Stomach (tissue), 9 donors: ENCODE measurements around the gene NEMP1. TPM values are rescaled to one million over a fixed set of nuclear protein-coding genes. Genes with fewer than 3 reads are reported as not detected.
A peak's percentile ranks its signal among the peaks of the same experiment; 100 is the strongest.

Experiments
- DNase-seq, 2 donors: peaks; one replicate each; pipeline versions ENCODE4 v3.0.0 to v3.0.0-alpha.2; 2013 to 2019
- H3K27ac ChIP-seq, 5 donors: fragments of 200-600 bp in 4 of 5; sonication (generic) in 4 of 5; one replicate each; pipeline ENCODE4 v1.5.1; 2013 to 2019; ENCODE audit warnings: mild to moderate bottlenecking in 1 of 5, moderate library complexity in 1 of 5
- H3K27me3 ChIP-seq, 3 donors: fragments of 200-600 bp; sonication (generic); one replicate each; pipeline ENCODE4 v1.5.1; 2017 to 2019; ENCODE audit warnings: mixed run types in 1 of 3
- H3K36me3 ChIP-seq, 4 donors: fragments of 200-600 bp; sonication (generic); 1 replicate in 3 of 4; 2 replicates in 1 of 4; pipeline ENCODE4 v1.5.1; 2016 to 2019
- H3K4me1 ChIP-seq, 4 donors: fragments of 200-600 bp; sonication (generic); one replicate each; pipeline ENCODE4 v1.5.1; 2016 to 2019
- H3K4me3 ChIP-seq, 4 donors: fragments of 200-600 bp; sonication (generic) in 3 of 4; one replicate each; pipeline ENCODE4 v1.5.1; 2016 to 2019; ENCODE audit warnings: mild to moderate bottlenecking in 1 of 4
- H3K9me3 ChIP-seq, 4 donors: fragments of 200-600 bp; sonication (generic); one replicate each; pipeline ENCODE4 v1.5.1; 2016 to 2019
- EP300 ChIP-seq: sonication (generic); formaldehyde crosslinking; IDR thresholded peaks from one replicate; pipeline ENCODE4 v1.6.1; 2017; ENCODE audit warnings: antibody characterized with exemption
- POLR2A ChIP-seq, 4 donors: fragments of 450-650 bp; IDR thresholded peaks; one replicate each; pipeline ENCODE4 v1.6.1; 2016; ENCODE audit warnings: antibody characterized with exemption in 4 of 4, control low read depth in 2 of 4, mild to moderate bottlenecking in 1 of 4, moderate library complexity in 1 of 4
- POLR2AphosphoS5 ChIP-seq, 3 donors: sonication (generic); formaldehyde crosslinking; IDR thresholded peaks; one replicate each; pipeline ENCODE4 v1.6.1; 2016; ENCODE audit warnings: antibody characterized with exemption in 3 of 3
- WGBS, 5 donors: extraction: QIAGEN DNeasy Blood & Tissue Kit in 3 of 5; methylation state at CpG; one replicate each; pipeline versions ENCODE4 v1.1.5 to v1.1.7; 2013 to 2018; 5-methylcytosine and 5-hydroxymethylcytosine counted together
- intact Hi-C: fragments of 100-400 bp; cut with DNase I; formaldehyde crosslinking; loops from one replicate; pipeline ENCODE4 v1.15.1; 2023; ENCODE audit warnings: low total_unique reads
- polyA plus RNA-seq, 3 donors: library from polyadenylated mRNA; stranded (reverse); fragments of 200-250 nt; gene quantifications; one replicate each; pipeline ENCODE4 v1.2.3, GENCODE V29; 2013
- total RNA-seq, 5 donors: library from RNA; depleted of rRNA; stranded (reverse); fragments of >200 nt; gene quantifications; one replicate each; pipeline versions ENCODE4 v1.1.0 to v1.2.3, GENCODE V29; 2014 to 2016
- TF ChIP-seq, protein P1 (sequence below), 7 experiments: fragments of 450-650 bp in 4 of 7; fragments of 200-600 bp in 3 of 7; sonication (generic) in 3 of 7; IDR thresholded peaks; one replicate each; pipeline ENCODE4 v1.5.1; 2016 to 2019; ENCODE audit warnings: antibody characterized with exemption in 7 of 7, control low read depth in 2 of 7, mild to moderate bottlenecking in 1 of 7
- donor health status: healthy with polysubstance abuse.
- donor health status: Bipolar disorder and iron deficiency.
- donor health status: healthy.

Gene NEMP1
- total and polyA plus RNA-seq, 8 donors: 1.1 to 16.7 (median 2.5) TPM

DNA sequence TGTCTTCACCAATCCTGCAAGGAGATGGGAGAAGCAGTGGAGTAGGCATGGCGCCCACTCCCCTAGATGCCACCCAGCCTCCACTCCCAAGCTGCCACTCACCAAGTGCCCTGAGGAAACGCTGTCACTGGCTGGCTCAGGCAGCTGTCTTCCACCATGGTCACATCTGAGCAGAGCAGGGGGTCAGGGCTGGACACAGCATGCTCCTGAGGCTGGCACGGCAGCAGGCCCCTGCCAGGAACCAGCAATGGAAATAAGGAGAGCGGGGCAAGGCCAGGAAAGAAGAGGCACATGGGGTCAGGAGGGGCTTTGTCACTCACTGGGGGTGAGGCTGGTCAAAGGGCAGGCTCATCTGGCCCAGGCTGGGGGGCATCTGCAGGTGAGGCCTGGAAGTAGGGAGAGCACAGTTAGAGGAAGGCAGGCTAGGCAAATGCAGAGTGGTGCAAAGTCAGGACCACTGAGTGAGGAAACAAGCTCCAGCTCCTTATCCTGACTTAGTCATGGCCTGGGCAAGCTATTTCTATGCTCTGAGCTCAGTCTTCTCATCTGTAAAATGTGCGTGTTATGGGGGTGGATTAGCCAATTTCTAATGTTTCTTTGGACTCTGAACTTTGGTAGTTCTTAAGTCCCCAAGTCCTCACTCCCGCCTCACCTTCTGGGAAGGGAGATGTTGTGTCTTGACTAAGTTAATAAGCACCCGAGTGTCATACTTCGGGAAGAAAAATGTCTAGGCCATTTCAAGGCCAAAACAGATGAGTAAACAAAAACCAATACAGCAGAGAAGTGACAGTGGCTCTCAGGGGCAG, 18.4 kb upstream of the NEMP1 start:
- WGBS, 5 donors: 74 to 83% (median 79%) methylated on average over 8 of the region's 8 CpGs
- no peak overlapping the region for H3K4me3 ChIP-seq
- TF ChIP-seq POLR2A (IDR thresholded peaks at IDR 0.05): no peak
- TF ChIP-seq, protein P1, sequence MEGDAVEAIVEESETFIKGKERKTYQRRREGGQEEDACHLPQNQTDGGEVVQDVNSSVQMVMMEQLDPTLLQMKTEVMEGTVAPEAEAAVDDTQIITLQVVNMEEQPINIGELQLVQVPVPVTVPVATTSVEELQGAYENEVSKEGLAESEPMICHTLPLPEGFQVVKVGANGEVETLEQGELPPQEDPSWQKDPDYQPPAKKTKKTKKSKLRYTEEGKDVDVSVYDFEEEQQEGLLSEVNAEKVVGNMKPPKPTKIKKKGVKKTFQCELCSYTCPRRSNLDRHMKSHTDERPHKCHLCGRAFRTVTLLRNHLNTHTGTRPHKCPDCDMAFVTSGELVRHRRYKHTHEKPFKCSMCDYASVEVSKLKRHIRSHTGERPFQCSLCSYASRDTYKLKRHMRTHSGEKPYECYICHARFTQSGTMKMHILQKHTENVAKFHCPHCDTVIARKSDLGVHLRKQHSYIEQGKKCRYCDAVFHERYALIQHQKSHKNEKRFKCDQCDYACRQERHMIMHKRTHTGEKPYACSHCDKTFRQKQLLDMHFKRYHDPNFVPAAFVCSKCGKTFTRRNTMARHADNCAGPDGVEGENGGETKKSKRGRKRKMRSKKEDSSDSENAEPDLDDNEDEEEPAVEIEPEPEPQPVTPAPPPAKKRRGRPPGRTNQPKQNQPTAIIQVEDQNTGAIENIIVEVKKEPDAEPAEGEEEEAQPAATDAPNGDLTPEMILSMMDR (IDR thresholded peaks at IDR 0.05): no peak
- no peak for TF ChIP-seq POLR2AphosphoS5 (IDR thresholded peaks at IDR 0.05)
- TF ChIP-seq EP300: no peak
- DNase-seq: no peak
- H3K27me3 ChIP-seq: no peaks in the 10 kb centered on the region
- H3K4me1 ChIP-seq: peaks cover 29 to 76% (median 40%) of the 10 kb centered on the region in 4 donors
- intact Hi-C loops: no loop called here
- peaks cover 65 to 93% (median 87%) of the 10 kb centered on the region in 4 donors for H3K36me3 ChIP-seq
- H3K27ac ChIP-seq: peak overlapping the region in 2 of 5 donors; percentile 16 to 98
- H3K9me3 ChIP-seq: no peaks in the 10 kb centered on the region

GRCh38 chr12:57096099-57096572, 17.5 kb upstream of the NEMP1 start:
- intact Hi-C loops: no loop called here
- Histone ChIP-seq H3K27ac (peak overlapping the region in 3 of 5 donors; percentile 16 to 99 (median 98)), H3K9me3 (no peaks in the 10 kb centered on the region), H3K4me1 (peaks cover 32 to 76% (median 43%) of the 10 kb centered on the region in 4 donors), H3K36me3 (peaks cover 73 to 93% (median 88%) of the 10 kb centered on the region in 4 donors), H3K4me3 (no peak overlapping the region), H3K27me3 (no peaks in the 10 kb centered on the region)
- TF ChIP-seq, protein P1 (IDR thresholded peaks at IDR 0.05): no peak
- peak in 1 of 3 donors; percentile 20 for TF ChIP-seq POLR2AphosphoS5 (IDR thresholded peaks at IDR 0.05)
- whole genome bisulfite sequencing, 5 donors: 48 to 68% (median 59%) methylated on average over 4 to 6 of the region's 6 CpGs
- peak in 1 of 2 donors; percentile 80 for DNase-seq

DNA sequence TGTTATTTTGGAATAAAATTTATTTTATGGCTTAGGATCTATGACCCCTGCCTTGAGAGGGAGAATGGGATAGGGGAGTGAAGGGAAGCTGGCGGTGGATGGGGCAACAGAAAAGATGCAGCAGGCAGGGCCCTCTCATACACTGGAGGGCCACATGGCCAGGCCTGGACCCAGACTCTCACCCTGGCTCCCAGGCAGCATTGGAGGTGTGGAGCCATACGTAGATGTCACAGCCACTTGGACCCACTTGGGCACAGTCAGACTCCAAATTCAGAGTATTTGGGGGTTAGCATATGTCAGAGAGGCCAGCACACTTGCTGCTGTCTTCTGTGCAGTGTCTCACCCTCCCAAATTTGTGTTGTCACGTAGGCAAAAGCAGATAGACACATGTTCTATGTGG, 16.8 kb upstream of the NEMP1 start:
- intact Hi-C loops: no loop called here
- Histone ChIP-seq H3K4me1 (peaks cover 39 to 79% (median 48%) of the 10 kb centered on the region in 4 donors), H3K9me3 (no peaks in the 10 kb centered on the region), H3K27ac (peak overlapping the region in 2 of 5 donors; percentile 98 to 99), H3K36me3 (peaks cover 73 to 92% (median 89%) of the 10 kb centered on the region in 4 donors), H3K4me3 (no peak overlapping the region), H3K27me3 (no peaks in the 10 kb centered on the region)
- 81 to 88% (median 83%) methylated on average over 3 of the region's 3 CpGs for WGBS, 5 donors
- TF ChIP-seq POLR2A (IDR thresholded peaks at IDR 0.05) (no peak), POLR2AphosphoS5 (IDR thresholded peaks at IDR 0.05) (no peak)
- TF ChIP-seq, protein P1 (IDR thresholded peaks at IDR 0.05): no peak
- no peak for DNase-seq

DNA sequence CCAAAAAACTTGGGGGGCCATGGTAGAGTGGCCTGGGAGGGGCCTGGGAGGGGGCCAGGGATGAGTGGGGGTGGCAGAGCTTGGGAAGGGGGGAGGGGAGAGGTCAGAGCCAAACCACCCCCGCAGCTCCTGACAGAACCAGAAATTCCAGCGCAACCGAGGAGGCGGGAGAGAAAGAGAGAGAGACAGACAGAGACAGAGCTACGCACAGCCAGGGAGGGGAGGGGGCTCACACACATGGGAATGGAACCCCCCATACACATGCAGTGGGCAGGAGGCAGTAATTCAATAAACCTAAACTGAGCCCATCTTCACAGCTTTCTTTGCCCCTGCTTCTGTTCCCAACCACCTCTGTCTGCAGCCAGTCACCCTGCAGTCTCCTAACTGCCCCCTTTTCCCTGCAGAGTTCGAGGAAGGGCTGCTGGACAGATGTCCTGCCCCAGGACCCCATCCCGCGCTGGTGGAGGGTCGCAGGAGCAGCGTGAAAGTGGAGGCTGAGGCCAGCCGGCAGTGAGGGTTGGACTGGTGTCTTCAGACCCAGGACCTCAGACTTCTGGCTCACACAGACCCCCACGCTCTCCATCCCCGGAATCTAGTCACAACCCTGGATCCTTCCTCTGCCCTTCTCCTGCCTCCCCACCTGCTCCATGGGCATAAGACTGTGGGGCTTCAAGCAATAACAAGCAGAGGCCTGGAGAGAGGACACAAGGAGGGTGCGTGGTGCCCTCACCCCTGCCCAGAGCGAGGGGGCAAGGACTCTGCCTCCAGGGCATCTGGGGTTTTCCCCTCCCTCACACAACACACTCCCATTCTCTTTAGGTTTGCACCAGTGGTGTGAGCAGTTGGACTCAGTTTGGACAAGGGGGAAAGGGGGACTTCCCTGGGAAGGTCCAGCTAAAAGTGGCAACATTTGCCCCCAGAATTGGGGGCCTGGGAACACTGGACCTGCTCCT, 15.9 kb upstream of the NEMP1 start:
- TF ChIP-seq, protein P1 (IDR thresholded peaks at IDR 0.05): no peak
- TF ChIP-seq EP300: no peak
- no peak for TF ChIP-seq POLR2A (IDR thresholded peaks at IDR 0.05)
- no peak for TF ChIP-seq POLR2AphosphoS5 (IDR thresholded peaks at IDR 0.05)
- peak in 1 of 2 donors; percentile 3 for DNase-seq
- 45 to 59% (median 58%) methylated on average over 14 to 15 of the region's 15 CpGs for WGBS, 5 donors
- intact Hi-C loops: no loop called here
- Histone ChIP-seq H3K27me3 (no peaks in the 10 kb centered on the region), H3K4me1 (peaks cover 45 to 88% (median 56%) of the 10 kb centered on the region in 4 donors), H3K27ac (peak overlapping the region; percentile 57 to 99 (median 80)), H3K36me3 (peaks cover 66 to 84% (median 80%) of the 10 kb centered on the region in 4 donors), H3K4me3 (no peak overlapping the region), H3K9me3 (no peaks in the 10 kb centered on the region)
